Activated T-helper 2 cell treated with anti-CD3 and anti-CD28 coated beads, Interferon-gamma antibody, Interleukin-2, Interleukin-4, amounts not matched to agents 10 μg/mL and 5 μg/mL and 100 μg/mL, durations not matched to agents 14 hours and 24 hours and 36 hours (primary cell): ENCODE data around the gene REX1BD. TPM values are rescaled to one million over a fixed set of nuclear protein-coding genes. Genes with fewer than 3 reads are reported as not detected.
"Not testable (repeated sequence)": the region's sequence is repeated elsewhere in the genome, so short reads cannot be mapped to it uniquely, and the experiment has no call there.

ENCODE experiments used
- DNase-seq: peaks from one replicate; pipeline ENCODE4 v3.0.0; 2021; ENCODE audit warnings: low spot score
- H3K27ac Mint-ChIP-seq: one replicate; pipeline ENCODE4 v1.8.0; 2021; ENCODE audit warnings: mixed read lengths
- H3K27me3 Mint-ChIP-seq: one replicate; pipeline ENCODE4 v1.8.0; 2021; ENCODE audit warnings: low read depth, mixed read lengths
- H3K36me3 Mint-ChIP-seq: one replicate; pipeline ENCODE4 v1.8.0; 2021; ENCODE audit warnings: low read depth, mixed read lengths
- H3K4me1 Mint-ChIP-seq: one replicate; pipeline ENCODE4 v1.8.0; 2021; ENCODE audit warnings: low read depth, mixed read lengths
- H3K4me3 Mint-ChIP-seq: one replicate; pipeline ENCODE4 v1.8.0; 2021; ENCODE audit warnings: low read depth, mild to moderate bottlenecking, moderate library complexity, mixed read lengths
- H3K9me3 Mint-ChIP-seq: one replicate; pipeline ENCODE4 v1.8.0; 2021; ENCODE audit warnings: mixed read lengths
- intact Hi-C: fragments of 100-400 bp; cut with micrococcal nuclease; formaldehyde crosslinking; loops from one replicate; pipeline ENCODE4 v1.15.1; 2023
- total RNA-seq: library from RNA; stranded (reverse); gene quantifications from 2 replicates; pipeline ENCODE4 v1.2.3, GENCODE V29; 2022

REX1BD gene
- 122 and 132 TPM in 2 replicates for total RNA-seq

GRCh38 chr19:18588611-18589379 lies at the start of gene REX1BD:
Gene REX1BD, plus strand, starts transcription at chr19:18588798. Its CDS starts 4 bp downstream, at chr19:18588802.
- Mint-ChIP-seq H3K4me1 (peaks cover 31% of the 10 kb centered on the region), H3K27me3 (no peaks in the 10 kb centered on the region), H3K9me3 (no peaks in the 10 kb centered on the region), H3K4me3 (peak within 1 kb of the TSS; percentile 84), H3K27ac (peak within 1 kb of the TSS; percentile 93), H3K36me3 (peaks cover 28% of the 10 kb centered on the region)
- intact Hi-C loops: loop anchor here (1.0 to 2.0 kb wide), 3 partner anchors 17 to 66 kb away; partner anchors contain the start of genes ELL and UBA52
- peak; percentile 86 for DNase-seq

GRCh38 chr19:18539372-18539771 lies 49.2 kb upstream of the REX1BD start:
- DNase-seq: no peak
- Mint-ChIP-seq H3K4me3 (no peak overlapping the region), H3K27ac (no peak overlapping the region), H3K4me1 (peaks cover 14% of the 10 kb centered on the region), H3K9me3 (no peaks in the 10 kb centered on the region), H3K27me3 (no peaks in the 10 kb centered on the region), H3K36me3 (peaks cover 48% of the 10 kb centered on the region)
- intact Hi-C loops: no loop called here

- intact Hi-C loops, DNase-seq, H3K9me3 Mint-ChIP-seq: not testable (repeated sequence)
Observed at GRCh38 chr19:18540200-18540599, 48.4 kb upstream of the REX1BD start.

GRCh38 chr19:18541258-18541991 lies 47.2 kb upstream of the REX1BD start:
- intact Hi-C loops: no loop called here
- peak overlapping the region; percentile 93 for H3K4me3 Mint-ChIP-seq
- DNase-seq: no peak

More at GRCh38 chr19:18540200-18540599, 48.4 kb upstream of the REX1BD start:
- Mint-ChIP-seq H3K36me3 (peaks cover 45% of the 10 kb centered on the region), H3K4me1 (peaks cover 14% of the 10 kb centered on the region)
- H3K27ac Mint-ChIP-seq, H3K4me3 Mint-ChIP-seq, H3K27me3 Mint-ChIP-seq: not testable (repeated sequence)

GRCh38 chr19:18541992-18542940 lies 46.3 kb upstream of the REX1BD start:
- peak overlapping the region; percentile 93 for H3K4me3 Mint-ChIP-seq
- intact Hi-C loops: no loop called here
- H3K36me3 Mint-ChIP-seq: peaks cover 28% of the 10 kb centered on the region
- H3K27ac Mint-ChIP-seq: peak overlapping the region; percentile 93
- no peaks in the 10 kb centered on the region for H3K27me3 Mint-ChIP-seq
- H3K9me3 Mint-ChIP-seq: no peaks in the 10 kb centered on the region
- peaks cover 14% of the 10 kb centered on the region for H3K4me1 Mint-ChIP-seq
- no peak for DNase-seq

More at GRCh38 chr19:18541258-18541991, 47.2 kb upstream of the REX1BD start:
- Mint-ChIP-seq H3K27ac (peak overlapping the region; percentile 55), H3K27me3 (no peaks in the 10 kb centered on the region), H3K9me3 (no peaks in the 10 kb centered on the region), H3K36me3 (peaks cover 37% of the 10 kb centered on the region), H3K4me1 (peaks cover 14% of the 10 kb centered on the region)

DNA sequence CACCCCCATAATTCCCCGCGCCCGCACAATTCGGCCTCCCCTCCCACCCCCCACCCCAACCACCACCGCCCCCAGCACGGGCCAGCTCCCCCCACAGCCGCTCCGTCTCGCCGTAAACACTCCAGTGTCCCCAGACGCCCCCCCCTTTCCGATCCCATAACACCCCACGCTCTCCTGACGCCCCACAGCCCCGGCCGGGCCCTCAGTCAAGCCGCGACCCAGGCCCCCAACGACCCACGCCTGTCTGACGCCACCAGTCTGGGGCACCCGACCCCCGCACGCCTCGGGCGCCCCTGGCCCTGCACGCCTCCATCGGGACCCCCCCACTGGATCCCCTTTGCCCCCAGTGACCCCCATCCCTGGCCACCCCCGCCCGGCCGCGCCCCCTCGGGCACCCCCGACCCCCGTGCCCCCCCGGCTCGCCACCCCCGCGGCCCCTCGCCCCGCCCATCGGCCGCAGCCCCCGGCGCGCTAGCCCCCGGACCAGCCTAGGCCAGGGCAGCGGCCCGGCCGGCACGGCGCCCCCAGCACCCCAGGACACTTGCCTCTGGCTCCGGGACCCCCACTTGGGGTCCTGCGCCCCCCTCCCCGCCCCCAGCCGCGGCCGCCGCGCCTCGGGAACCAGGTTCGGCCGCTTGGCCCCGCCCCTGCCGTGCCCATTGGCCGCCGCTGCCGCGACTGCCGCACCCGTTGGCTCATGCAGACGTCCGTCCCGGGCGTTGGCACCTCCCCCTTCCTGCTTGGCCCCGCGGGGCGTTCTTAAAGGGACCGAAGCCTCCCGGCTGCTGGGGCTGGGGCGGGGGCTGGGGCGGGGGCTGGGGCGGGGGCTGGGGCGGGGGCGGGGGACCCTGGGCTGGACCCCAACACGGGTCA lies 45.4 kb upstream of the REX1BD start, which contains the start of gene FKBP8:
Gene FKBP8 (minus strand): TSS at position 633 of the 873 bp plus-strand sequence. CDS start 1,603 bp downstream, outside the sequence.
- Mint-ChIP-seq H3K36me3 (peaks cover 26% of the 10 kb centered on the region), H3K9me3 (no peaks in the 10 kb centered on the region), H3K27ac (peak within 1 kb of the TSS; percentile 99), H3K27me3 (no peaks in the 10 kb centered on the region), H3K4me3 (peak within 1 kb of the TSS; percentile 95), H3K4me1 (peaks cover 14% of the 10 kb centered on the region)
- intact Hi-C loops: loop anchor here (1.0 kb wide), 1 partner anchor 28 kb away; the partner anchor contains the start of gene UBA52
- DNase-seq: peak; percentile 91

DNA sequence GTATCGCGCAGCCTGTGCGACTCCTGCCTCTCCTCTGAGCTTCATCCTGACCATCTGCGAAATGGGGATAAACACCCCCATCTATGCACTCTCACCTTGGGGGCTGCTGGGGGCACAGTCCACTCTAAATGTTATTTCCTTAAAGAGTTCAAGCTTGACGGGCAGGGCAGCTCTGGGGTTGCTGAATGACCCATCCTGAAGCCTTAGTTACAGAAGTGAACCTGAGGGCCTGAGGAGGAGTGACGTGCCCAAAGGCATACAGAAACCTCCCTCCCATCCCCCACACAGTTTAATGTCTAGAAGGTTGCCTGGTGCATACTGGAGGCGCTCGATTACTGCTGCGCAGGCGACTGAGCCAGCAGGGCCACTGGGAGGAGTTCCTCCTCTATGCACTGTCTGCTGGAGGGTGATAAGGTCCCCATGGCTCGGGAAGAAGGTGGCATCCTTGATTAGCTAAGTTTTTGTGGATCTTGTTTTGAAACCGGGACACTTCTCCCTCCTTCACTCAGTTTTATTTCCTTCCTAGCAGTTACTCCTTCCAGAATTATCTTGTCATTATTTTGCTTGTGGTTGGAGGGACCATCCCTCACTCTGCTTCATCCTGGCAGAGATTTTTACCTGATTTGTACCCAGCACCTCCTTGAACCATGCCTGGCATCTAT lies 44.7 kb upstream of the REX1BD start:
- Mint-ChIP-seq H3K36me3 (peaks cover 23% of the 10 kb centered on the region), H3K4me1 (peaks cover 14% of the 10 kb centered on the region), H3K4me3 (peak overlapping the region; percentile 95), H3K9me3 (no peaks in the 10 kb centered on the region), H3K27ac (peak overlapping the region; percentile 99), H3K27me3 (peaks cover 1% of the 10 kb centered on the region)
- peak; percentile 80 for DNase-seq
- intact Hi-C loops: loop anchor here (1.0 to 2.0 kb wide), 4 partner anchors 13 to 45 kb away; partner anchors contain the start of genes ELL, KXD1, REX1BD and UBA52

DNA sequence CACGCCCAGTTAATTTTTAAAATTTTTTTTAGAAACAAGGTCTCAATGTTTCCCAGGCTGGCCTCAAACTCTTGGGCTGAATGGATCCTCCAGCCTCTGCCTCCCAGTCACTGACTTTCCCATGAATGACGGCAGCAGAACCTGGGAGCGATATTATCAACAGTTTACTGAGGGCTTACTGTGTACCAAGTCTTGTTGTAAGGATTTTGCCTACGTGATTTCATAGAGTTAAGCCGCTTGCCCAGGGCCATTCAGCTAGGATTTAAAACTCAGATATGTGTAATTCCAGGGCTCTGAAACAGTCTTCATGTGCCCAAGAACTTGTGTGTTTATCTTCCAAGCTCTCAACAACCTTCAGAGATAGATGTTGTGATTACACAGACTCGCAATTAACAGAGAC lies 37.0 kb upstream of the REX1BD start:
- H3K27me3 Mint-ChIP-seq: peaks cover 2% of the 10 kb centered on the region
- no peaks in the 10 kb centered on the region for H3K4me1 Mint-ChIP-seq
- H3K4me3 Mint-ChIP-seq: no peak overlapping the region
- intact Hi-C loops: no loop called here
- DNase-seq: no peak
- H3K9me3 Mint-ChIP-seq: no peaks in the 10 kb centered on the region
- no peaks in the 10 kb centered on the region for H3K36me3 Mint-ChIP-seq
- no peak overlapping the region for H3K27ac Mint-ChIP-seq

- no peaks in the 10 kb centered on the region for H3K9me3 Mint-ChIP-seq
- peak within 1 kb of the TSS; percentile 96 for H3K27ac Mint-ChIP-seq
- peaks cover 16% of the 10 kb centered on the region for H3K4me1 Mint-ChIP-seq
- peak; percentile 99 for DNase-seq
- intact Hi-C loops: loop anchor here (1.0 to 2.0 kb wide), 3 partner anchors 13 to 35 kb away; partner anchors contain the start of genes ELL and UBA52
- peaks cover 24% of the 10 kb centered on the region for H3K36me3 Mint-ChIP-seq
- H3K4me3 Mint-ChIP-seq: peak within 1 kb of the TSS; percentile 93
- no peaks in the 10 kb centered on the region for H3K27me3 Mint-ChIP-seq
Observed at GRCh38 chr19:18557411-18558201, 31.0 kb upstream of the REX1BD start, which contains the start of gene KXD1. Gene KXD1, plus strand, starts transcription at chr19:18557870. Its CDS starts 4,187 bp downstream, at chr19:18562057.

DNA sequence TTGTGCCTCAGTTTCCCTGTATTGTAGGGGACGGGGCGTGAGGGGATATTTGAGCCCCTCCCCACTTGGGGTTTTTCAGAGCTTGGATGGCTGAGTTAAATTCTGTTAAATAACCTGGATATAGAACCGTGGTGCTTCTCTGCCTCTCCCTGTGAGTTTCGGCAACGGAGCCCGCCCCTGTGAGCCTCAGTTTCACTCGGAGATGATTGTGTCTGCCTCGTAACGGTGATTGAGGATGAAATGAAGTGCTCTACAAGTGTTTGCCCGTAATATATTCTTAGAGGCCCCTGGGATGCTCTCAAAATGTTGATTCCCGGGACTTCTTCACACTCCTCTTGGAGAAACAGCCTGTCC lies 30.4 kb upstream of the REX1BD start:
- Mint-ChIP-seq H3K36me3 (peaks cover 27% of the 10 kb centered on the region), H3K4me3 (peak overlapping the region; percentile 93), H3K9me3 (no peaks in the 10 kb centered on the region), H3K4me1 (peaks cover 16% of the 10 kb centered on the region), H3K27ac (peak overlapping the region; percentile 88), H3K27me3 (no peaks in the 10 kb centered on the region)
- intact Hi-C loops: no loop called here
- no peak for DNase-seq
